Lower lobe of right lung (tissue), 2 donors: ENCODE results near the gene CEP162. TPM values are rescaled to one million over a fixed set of nuclear protein-coding genes. Genes with fewer than 3 reads are reported as not detected.
"Not testable (repeated sequence)": the region's sequence is repeated elsewhere in the genome, so short reads cannot be mapped to it uniquely, and the experiment has no call there.

Experiments
- ATAC-seq, 2 donors: fragments of 200-7000 bp; cut with Tn5 transposase; one replicate each; pipeline ENCODE4 v1.9.1; 2020 to 2022; ENCODE audit warnings: mild to moderate bottlenecking in 2 of 2, moderate library complexity in 2 of 2
- DNase-seq: peaks from one replicate; pipeline ENCODE4 v3.0.0-alpha.2; 2020
- H3K27ac ChIP-seq: fragments of 200-600 bp; one replicate; pipeline ENCODE4 v1.8.0; 2022
- H3K27me3 ChIP-seq: fragments of 200-600 bp; one replicate; pipeline ENCODE4 v1.8.0; 2022; ENCODE audit warnings: low read depth
- H3K36me3 ChIP-seq: fragments of 200-600 bp; one replicate; pipeline ENCODE4 v1.8.0; 2022; ENCODE audit warnings: mild to moderate bottlenecking
- H3K4me1 ChIP-seq: fragments of 200-600 bp; one replicate; pipeline ENCODE4 v1.8.0; 2022
- H3K4me3 ChIP-seq: fragments of 200-600 bp; one replicate; pipeline ENCODE4 v1.8.0; 2022; ENCODE audit warnings: mild to moderate bottlenecking
- H3K9me3 ChIP-seq: fragments of 200-600 bp; one replicate; pipeline ENCODE4 v1.8.0; 2022
- CTCF ChIP-seq: fragments of 200-600 bp; IDR thresholded peaks from one replicate; pipeline ENCODE4 v1.8.0; 2022; ENCODE audit warnings: antibody characterized with exemption, mild to moderate bottlenecking
- intact Hi-C: fragments of 100-400 bp; cut with DNase I; formaldehyde crosslinking; loops from one replicate; pipeline ENCODE4 v1.11.0; 2022
- total RNA-seq: library from RNA; stranded (reverse); fragmentation: NEBNext Ultra II Directional; extraction: Animal tissue kit (Norgen Biotek cat#: 25700); gene quantifications from one replicate; pipeline ENCODE4 v1.2.1, GENCODE V29; 2021
- donor health status: DM: no; HTN: yes; CAD: no; lungs with severe emphysema.

The CEP162 gene
- total RNA-seq, 1 donor from 2014 or later, result 12.1 TPM

- H3K27me3 ChIP-seq, result no peaks in the 10 kb centered on the region
- no peaks in the 10 kb centered on the region for H3K9me3 ChIP-seq
- TF ChIP-seq CTCF, result no peak
- ATAC-seq (no peak), DNase-seq (no peak)
- H3K27ac ChIP-seq, result no peak overlapping the region
- no peaks in the 10 kb centered on the region for H3K4me1 ChIP-seq
- no peak overlapping the region for H3K4me3 ChIP-seq
- no peaks in the 10 kb centered on the region for H3K36me3 ChIP-seq
- intact Hi-C loops, result no loop called here
Measured at GRCh38 chr6:84086545-84087429, 140.7 kb downstream of the CEP162 start.

- ATAC-seq, result no peak
- H3K27ac ChIP-seq, result no peak overlapping the region
- no peak for TF ChIP-seq CTCF
- intact Hi-C loops, result no loop called here
- H3K9me3 ChIP-seq, result no peaks in the 10 kb centered on the region
- no peaks in the 10 kb centered on the region for H3K27me3 ChIP-seq
- no peaks in the 10 kb centered on the region for H3K36me3 ChIP-seq
- H3K4me1 ChIP-seq, result no peaks in the 10 kb centered on the region
- DNase-seq, result no peak
- no peak overlapping the region for H3K4me3 ChIP-seq
Measured at GRCh38 chr6:84086056-84086455, 141.4 kb downstream of the CEP162 start.

GRCh38 chr6:84084705-84085104, 142.7 kb downstream of the CEP162 start:
- H3K36me3 ChIP-seq, H3K4me1 ChIP-seq, DNase-seq, ATAC-seq, H3K27ac ChIP-seq, H3K27me3 ChIP-seq, H3K9me3 ChIP-seq, H3K4me3 ChIP-seq, intact Hi-C loops: not testable (repeated sequence)

GRCh38 chr6:84082689-84083265, 144.7 kb downstream of the CEP162 start:
- Histone ChIP-seq H3K27me3 (no peaks in the 10 kb centered on the region), H3K4me1 (no peaks in the 10 kb centered on the region), H3K9me3 (no peaks in the 10 kb centered on the region), H3K36me3 (no peaks in the 10 kb centered on the region), H3K4me3 (no peak overlapping the region), H3K27ac (no peak overlapping the region)
- DNase-seq (no peak), ATAC-seq (no peak)
- no peak for TF ChIP-seq CTCF
- intact Hi-C loops, result no loop called here

- no peak for TF ChIP-seq CTCF
- intact Hi-C loops, result no loop called here
- H3K27ac ChIP-seq, result no peak overlapping the region
Measured at GRCh38 chr6:84081222-84081621, 146.2 kb downstream of the CEP162 start.

GRCh38 chr6:84078335-84078734, 149.1 kb downstream of the CEP162 start:
- ATAC-seq (no peak), DNase-seq (no peak)
- no peak for TF ChIP-seq CTCF
- no peak overlapping the region for H3K27ac ChIP-seq
- H3K36me3 ChIP-seq, result no peaks in the 10 kb centered on the region
- intact Hi-C loops, result no loop called here
- H3K27me3 ChIP-seq, result no peaks in the 10 kb centered on the region
- no peaks in the 10 kb centered on the region for H3K4me1 ChIP-seq
- H3K4me3 ChIP-seq, result no peak overlapping the region
- H3K9me3 ChIP-seq, result no peaks in the 10 kb centered on the region

More at GRCh38 chr6:84081222-84081621, 146.2 kb downstream of the CEP162 start:
- ATAC-seq (no peak), DNase-seq (no peak)
- Histone ChIP-seq H3K36me3 (no peaks in the 10 kb centered on the region), H3K4me1 (no peaks in the 10 kb centered on the region), H3K27me3 (no peaks in the 10 kb centered on the region), H3K9me3 (no peaks in the 10 kb centered on the region), H3K4me3 (no peak overlapping the region)
